GM21526 (cell line): ENCODE results near the gene ZBTB5.

ENCODE experiments used
- ATAC-seq: cut with Tn5 transposase; IDR thresholded peaks from one replicate; pipeline ENCODE4 v1.9.1; 2021; ENCODE audit warnings: moderate library complexity; ENCODE audit not compliant: unreplicated experiment, low FRiP score

The ZBTB5 gene

GRCh38 chr9:37453827-37454226 lies 11.4 kb downstream of the ZBTB5 start:
- ATAC-seq = no peak

GRCh38 chr9:37452611-37453010 lies 12.6 kb downstream of the ZBTB5 start:
- no peak for ATAC-seq

- ATAC-seq = no peak
These were observed 13.6 kb downstream of the ZBTB5 start for GRCh38 chr9:37451628-37452027.

GRCh38 chr9:37449862-37450632 lies 15.2 kb downstream of the ZBTB5 start:
- ATAC-seq = no peak

- no peak for ATAC-seq
These were observed 18.1 kb downstream of the ZBTB5 start for GRCh38 chr9:37447111-37447510.

- no peak for ATAC-seq
These were observed 18.8 kb downstream of the ZBTB5 start for GRCh38 chr9:37446401-37446800.

- ATAC-seq = no peak
These were observed 19.4 kb downstream of the ZBTB5 start for GRCh38 chr9:37445832-37446231.

- no peak for ATAC-seq
These were observed 20.4 kb downstream of the ZBTB5 start for GRCh38 chr9:37444890-37445289.

- no peak for ATAC-seq
These were observed 21.7 kb downstream of the ZBTB5 start for GRCh38 chr9:37443566-37443965.

- no peak for ATAC-seq
These were observed 22.7 kb downstream of the ZBTB5 start for GRCh38 chr9:37442556-37442955.

GRCh38 chr9:37441776-37442370 lies 23.4 kb downstream of the ZBTB5 start:
- no peak for ATAC-seq

- ATAC-seq = no peak
These were observed 26.9 kb downstream of the ZBTB5 start for GRCh38 chr9:37438359-37438758.

GRCh38 chr9:37437621-37438020 lies 27.6 kb downstream of the ZBTB5 start:
- ATAC-seq = no peak

- ATAC-seq = no peak
These were observed 28.2 kb downstream of the ZBTB5 start for GRCh38 chr9:37437010-37437409.

- no peak for ATAC-seq
These were observed 28.7 kb downstream of the ZBTB5 start for GRCh38 chr9:37436540-37436939.

GRCh38 chr9:37433867-37434371 lies 31.3 kb downstream of the ZBTB5 start:
- no peak for ATAC-seq

GRCh38 chr9:37432020-37432419 lies 33.2 kb downstream of the ZBTB5 start:
- no peak for ATAC-seq

GRCh38 chr9:37430841-37431597 lies 34.2 kb downstream of the ZBTB5 start:
- no peak for ATAC-seq

GRCh38 chr9:37429441-37430285 lies 35.6 kb downstream of the ZBTB5 start:
- no peak for ATAC-seq

- ATAC-seq = no peak
These were observed 36.9 kb downstream of the ZBTB5 start for GRCh38 chr9:37428345-37428744.
